A673 (cell line): ENCODE results near the gene SAC3D1. TPM values are rescaled to one million over a fixed set of nuclear protein-coding genes. Genes with fewer than 3 reads are reported as not detected.

Experiments used
- BruUV-seq: library from RNA; stranded (reverse); fragments of 400-500 nt; replicated peaks from 2 replicates; lab custom pipeline; 2021; lab: Mats Ljungman, UMichigan
- CTCF ChIA-PET: fragments of 300-600 bp; sonication (Branson Sonifier 250); formaldehyde crosslinking; loops from one replicate; lab custom pipeline; 2022; ENCODE audit warnings: antibody characterized with exemption; lab: Charles Lee
- POLR2A ChIA-PET: fragments of 300-600 bp; sonication (Branson Sonifier 250); formaldehyde crosslinking; loops from one replicate; lab custom pipeline; 2022; ENCODE audit warnings: antibody characterized with exemption; ENCODE audit not compliant: low non-redundant PET; lab: Charles Lee
- DNase-seq: peaks from one replicate; pipeline ENCODE4 v3.0.0-alpha.2; 2015; ENCODE audit warnings: low spot score
- H3K27ac ChIP-seq: fragments of 200-600 bp; sonication (generic); 2 replicates; pipeline ENCODE4 v1.5.1; 2016; ENCODE audit warnings: mixed run types, low read depth, mild to moderate bottlenecking, mixed read lengths, antibody characterized with exemption, low read length; ENCODE audit not compliant: poor library complexity, severe bottlenecking
- H3K27me3 ChIP-seq: fragments of 200-600 bp; sonication (generic); replicated peaks from 2 replicates; pipeline ENCODE4 v1.6.1; 2017; ENCODE audit warnings: mixed run types, low read depth, mild to moderate bottlenecking, mixed read lengths, antibody characterized with exemption, low read length; ENCODE audit not compliant: insufficient read depth, poor library complexity
- H3K36me3 ChIP-seq: fragments of 200-600 bp; sonication (generic); 2 replicates; pipeline ENCODE4 v1.6.1; 2016; ENCODE audit warnings: mixed run types, mild to moderate bottlenecking, mixed read lengths, antibody characterized with exemption, low read length; ENCODE audit not compliant: insufficient read depth, poor library complexity, severe bottlenecking
- H3K4me1 ChIP-seq: fragments of 200-600 bp; sonication (generic); 2 replicates; pipeline ENCODE4 v1.6.1; 2017; ENCODE audit warnings: mixed run types, mild to moderate bottlenecking, mixed read lengths, antibody characterized with exemption, low read length; ENCODE audit not compliant: insufficient read depth, poor library complexity, severe bottlenecking
- H3K4me3 ChIP-seq: fragments of 200-600 bp; sonication (generic); 2 replicates; pipeline ENCODE4 v1.5.1; 2016; ENCODE audit warnings: low read depth, mixed run types, mild to moderate bottlenecking, mixed read lengths, low read length; ENCODE audit not compliant: poor library complexity, severe bottlenecking
- H3K9me3 ChIP-seq: fragments of 200-600 bp; sonication (generic); 2 replicates; pipeline ENCODE4 v1.6.1; 2016; ENCODE audit warnings: mixed run types, low read depth, mild to moderate bottlenecking, mixed read lengths, antibody characterized with exemption, low read length; ENCODE audit not compliant: poor library complexity, severe bottlenecking
- EZH2 ChIP-seq: fragments of 200-600 bp; sonication (generic); IDR thresholded peaks from 2 replicates; pipeline ENCODE4 v1.6.1; 2017; ENCODE audit warnings: borderline replicate concordance, low read depth, mild to moderate bottlenecking, mixed read lengths, antibody characterized with exemption, low read length; ENCODE audit not compliant: poor library complexity, severe bottlenecking
- intact Hi-C: fragments of 100-400 bp; cut with micrococcal nuclease; formaldehyde crosslinking; loops from one replicate; pipeline ENCODE4 v1.10.0; 2022; ENCODE audit not compliant: unreplicated experiment
- total RNA-seq: library from RNA; stranded (reverse); gene quantifications from 2 replicates; pipeline ENCODE4 v1.2.3, GENCODE V29; 2021
- TF ChIP-seq, protein P1 (sequence below): fragments of 300-800, 200-600 bp; sonication (generic); conservative IDR thresholded peaks from 2 replicates; pipeline ENCODE4 v1.5.1; 2017; ENCODE audit warnings: low read depth, mild to moderate bottlenecking, antibody characterized with exemption, low read length, moderate library complexity, mixed read lengths

The SAC3D1 gene
- total RNA-seq, 1 experiment from 2014 or later: 43.9 TPM

DNA sequence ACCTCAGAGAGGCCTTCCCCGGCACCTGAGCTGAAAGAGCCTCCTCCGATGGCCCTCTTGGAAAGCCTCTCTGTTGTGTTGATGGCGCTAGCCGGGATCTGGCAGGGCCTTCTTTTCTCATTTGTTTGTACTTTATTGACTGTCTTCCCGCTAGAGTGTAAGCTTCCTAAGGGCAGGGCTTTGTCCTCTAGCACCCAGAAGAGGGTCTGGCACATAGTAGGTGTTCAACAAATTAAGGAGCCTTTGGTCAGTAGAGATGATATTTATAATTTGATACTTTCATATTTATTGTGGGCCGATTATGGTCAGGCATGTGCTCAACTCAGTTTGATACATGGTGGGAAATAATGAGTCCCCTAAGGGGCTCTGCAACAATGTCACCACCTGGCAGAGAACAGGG lies 23.1 kb upstream of the SAC3D1 start:
- ChIA-PET CTCF (no interaction called here), POLR2A (no interaction called here)
- no TSS peak for BruUV-seq
- no peaks in the 10 kb centered on the region for H3K27me3 ChIP-seq
- peaks cover 16% of the 10 kb centered on the region for H3K36me3 ChIP-seq
- H3K27ac ChIP-seq: no peak overlapping the region
- TF ChIP-seq, protein P1, sequence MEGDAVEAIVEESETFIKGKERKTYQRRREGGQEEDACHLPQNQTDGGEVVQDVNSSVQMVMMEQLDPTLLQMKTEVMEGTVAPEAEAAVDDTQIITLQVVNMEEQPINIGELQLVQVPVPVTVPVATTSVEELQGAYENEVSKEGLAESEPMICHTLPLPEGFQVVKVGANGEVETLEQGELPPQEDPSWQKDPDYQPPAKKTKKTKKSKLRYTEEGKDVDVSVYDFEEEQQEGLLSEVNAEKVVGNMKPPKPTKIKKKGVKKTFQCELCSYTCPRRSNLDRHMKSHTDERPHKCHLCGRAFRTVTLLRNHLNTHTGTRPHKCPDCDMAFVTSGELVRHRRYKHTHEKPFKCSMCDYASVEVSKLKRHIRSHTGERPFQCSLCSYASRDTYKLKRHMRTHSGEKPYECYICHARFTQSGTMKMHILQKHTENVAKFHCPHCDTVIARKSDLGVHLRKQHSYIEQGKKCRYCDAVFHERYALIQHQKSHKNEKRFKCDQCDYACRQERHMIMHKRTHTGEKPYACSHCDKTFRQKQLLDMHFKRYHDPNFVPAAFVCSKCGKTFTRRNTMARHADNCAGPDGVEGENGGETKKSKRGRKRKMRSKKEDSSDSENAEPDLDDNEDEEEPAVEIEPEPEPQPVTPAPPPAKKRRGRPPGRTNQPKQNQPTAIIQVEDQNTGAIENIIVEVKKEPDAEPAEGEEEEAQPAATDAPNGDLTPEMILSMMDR: no peak
- no peak for TF ChIP-seq EZH2
- H3K9me3 ChIP-seq: no peaks in the 10 kb centered on the region
- DNase-seq: no peak
- H3K4me1 ChIP-seq: no peaks in the 10 kb centered on the region
- intact Hi-C loops: no loop called here
- no peak overlapping the region for H3K4me3 ChIP-seq

DNA sequence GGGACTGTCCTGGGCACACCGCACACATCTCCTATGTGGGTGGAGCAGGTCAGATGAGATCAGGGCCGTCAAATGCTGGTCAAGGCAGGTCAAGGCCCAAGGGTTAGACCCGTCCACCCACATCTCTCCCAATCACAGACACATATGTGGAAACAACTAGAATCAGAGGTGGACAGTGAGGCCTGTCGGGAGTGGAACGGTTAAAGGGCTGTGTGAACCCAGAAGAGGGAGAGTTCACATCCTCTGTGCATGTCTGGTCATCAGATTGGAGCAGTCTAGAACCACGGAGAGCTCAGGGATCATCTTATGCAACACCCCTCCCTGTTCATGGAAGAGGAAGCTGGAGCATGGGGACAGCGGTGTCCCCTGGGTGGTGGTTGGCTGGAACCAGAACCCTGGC lies 21.2 kb upstream of the SAC3D1 start:
- intact Hi-C loops: no loop called here
- Histone ChIP-seq H3K27me3 (no peaks in the 10 kb centered on the region), H3K4me1 (no peaks in the 10 kb centered on the region), H3K4me3 (no peak overlapping the region), H3K9me3 (no peaks in the 10 kb centered on the region), H3K27ac (no peak overlapping the region), H3K36me3 (peaks cover 16% of the 10 kb centered on the region)
- TF ChIP-seq, protein P1: no peak
- TF ChIP-seq EZH2: no peak
- no TSS peak for BruUV-seq
- ChIA-PET CTCF (no interaction called here), POLR2A (no interaction called here)
- no peak for DNase-seq

DNA sequence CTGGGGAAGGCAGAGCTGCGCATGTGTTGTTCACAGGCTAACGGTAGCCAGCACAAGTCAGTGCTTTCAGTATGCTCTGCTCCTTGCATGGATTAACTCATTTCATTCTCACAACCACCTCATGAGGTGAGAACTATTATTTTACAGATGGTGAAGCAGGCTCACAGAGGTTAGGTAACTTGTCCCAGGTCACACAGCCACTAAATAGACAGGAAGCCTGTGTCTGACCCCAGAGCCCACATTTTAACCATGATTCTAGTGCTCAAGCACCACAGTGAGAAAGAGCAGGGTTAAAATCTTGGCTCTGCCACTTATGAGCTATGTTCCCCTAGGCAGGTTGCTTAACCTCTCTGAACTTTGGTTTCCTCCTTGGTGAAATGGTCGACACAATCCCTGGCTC lies 20.0 kb upstream of the SAC3D1 start:
- no peak for TF ChIP-seq EZH2
- TF ChIP-seq, protein P1: no peak
- no peak overlapping the region for H3K4me3 ChIP-seq
- no peaks in the 10 kb centered on the region for H3K4me1 ChIP-seq
- no peak overlapping the region for H3K27ac ChIP-seq
- peaks cover 16% of the 10 kb centered on the region for H3K36me3 ChIP-seq
- no peak for DNase-seq
- ChIA-PET CTCF (no interaction called here), POLR2A (no interaction called here)
- no TSS peak for BruUV-seq
- intact Hi-C loops: no loop called here
- H3K9me3 ChIP-seq: no peaks in the 10 kb centered on the region
- H3K27me3 ChIP-seq: no peaks in the 10 kb centered on the region
